ENCODE measurements around the gene ART1.
"Not testable (repeated sequence)": the region's sequence is repeated elsewhere in the genome, so short reads cannot be mapped to it uniquely, and the experiment has no call there.

ART1 gene, protein sequence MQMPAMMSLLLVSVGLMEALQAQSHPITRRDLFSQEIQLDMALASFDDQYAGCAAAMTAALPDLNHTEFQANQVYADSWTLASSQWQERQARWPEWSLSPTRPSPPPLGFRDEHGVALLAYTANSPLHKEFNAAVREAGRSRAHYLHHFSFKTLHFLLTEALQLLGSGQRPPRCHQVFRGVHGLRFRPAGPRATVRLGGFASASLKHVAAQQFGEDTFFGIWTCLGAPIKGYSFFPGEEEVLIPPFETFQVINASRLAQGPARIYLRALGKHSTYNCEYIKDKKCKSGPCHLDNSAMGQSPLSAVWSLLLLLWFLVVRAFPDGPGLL

GRCh38 chr11:3644817-3645235 lies at the start of gene ART1:
TSS of gene ART1 (plus strand) at chr11:3645128. CDS start at chr11:3659214, 14,086 bp downstream.
- DNase-seq (ENCODE audit: low read depth in 3 of 3, low spot score in 1 of 3): no peak

- DNase-seq (ENCODE audit: low read depth in 3 of 3, low spot score in 1 of 3): not testable (repeated sequence)
Measured at GRCh38 chr11:3597743-3598142, 47.2 kb upstream of the ART1 start.

DNA sequence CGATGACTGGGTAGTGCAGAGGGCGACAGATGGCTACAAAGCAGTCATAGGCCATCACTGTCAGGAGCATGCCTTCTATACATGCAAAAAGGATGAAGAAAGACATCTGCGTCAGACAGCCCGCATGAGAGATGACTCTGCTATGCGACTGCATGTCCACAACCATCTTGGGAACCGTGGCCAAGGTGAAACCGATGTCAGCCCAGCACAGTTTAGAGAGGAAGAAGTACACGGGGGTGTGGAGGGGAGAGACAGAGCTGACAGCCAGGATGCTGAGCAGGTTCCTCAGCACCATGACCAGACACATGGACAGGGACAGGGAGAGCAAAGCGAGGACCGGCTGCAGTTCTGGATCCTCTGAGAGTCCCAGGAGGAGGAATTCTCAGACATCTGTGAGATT lies 44.7 kb upstream of the ART1 start:
- DNase-seq (ENCODE audit: low read depth in 3 of 3, low spot score in 1 of 3): not testable (repeated sequence)

- DNase-seq (ENCODE audit: low read depth in 3 of 3, low spot score in 1 of 3): no peak
Measured at GRCh38 chr11:3604167-3604566, 40.8 kb upstream of the ART1 start.

- no peak for DNase-seq (ENCODE audit: low read depth in 3 of 3, low spot score in 1 of 3)
Measured at GRCh38 chr11:3605283-3605662, 39.7 kb upstream of the ART1 start.

GRCh38 chr11:3605771-3606203 lies 39.1 kb upstream of the ART1 start:
- no peak for DNase-seq (ENCODE audit: low read depth in 3 of 3, low spot score in 1 of 3)

DNA sequence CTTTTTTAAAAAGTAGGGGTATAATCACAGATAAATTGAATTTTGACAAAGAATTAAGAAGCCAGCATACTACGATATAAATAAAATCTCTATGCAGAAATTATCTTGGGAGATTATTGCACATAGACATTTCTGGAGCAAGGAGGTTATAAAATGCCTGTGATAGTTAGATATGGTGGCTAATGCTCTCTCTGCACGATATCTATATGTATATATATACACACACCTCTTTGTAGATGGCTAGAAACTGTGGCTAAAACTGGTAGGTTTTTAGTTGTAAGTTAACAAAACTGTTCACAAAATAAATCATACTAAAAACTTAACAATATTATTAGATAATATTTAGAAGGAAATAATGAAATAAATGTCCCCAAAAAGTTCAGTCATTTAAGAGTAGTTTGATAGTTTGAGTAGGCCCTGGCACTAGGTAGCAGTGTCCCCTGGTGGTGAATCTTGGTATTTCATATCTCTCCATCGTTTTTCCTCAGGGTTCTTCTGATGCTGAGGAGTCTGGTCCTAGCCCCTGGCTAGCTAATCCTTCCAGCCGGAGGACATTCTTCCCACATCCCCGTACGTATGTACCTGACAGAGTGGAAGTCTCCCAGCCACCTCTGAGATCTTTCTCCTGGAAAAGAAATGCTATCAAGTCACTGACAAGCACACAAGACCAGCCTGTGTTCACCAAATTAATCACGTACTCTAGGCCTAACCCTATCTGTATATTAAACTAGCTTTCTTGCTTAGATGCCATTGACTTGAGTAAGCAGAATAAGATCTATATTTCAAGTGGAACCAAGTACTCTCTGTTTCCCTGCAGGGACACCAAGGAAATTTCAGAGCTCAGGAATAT lies 35.3 kb upstream of the ART1 start:
- no peak for DNase-seq (ENCODE audit: low read depth in 3 of 3, low spot score in 1 of 3)

- DNase-seq (ENCODE audit: low read depth in 3 of 3, low spot score in 1 of 3): no peak
Measured at GRCh38 chr11:3610846-3611245, 34.1 kb upstream of the ART1 start.

DNA sequence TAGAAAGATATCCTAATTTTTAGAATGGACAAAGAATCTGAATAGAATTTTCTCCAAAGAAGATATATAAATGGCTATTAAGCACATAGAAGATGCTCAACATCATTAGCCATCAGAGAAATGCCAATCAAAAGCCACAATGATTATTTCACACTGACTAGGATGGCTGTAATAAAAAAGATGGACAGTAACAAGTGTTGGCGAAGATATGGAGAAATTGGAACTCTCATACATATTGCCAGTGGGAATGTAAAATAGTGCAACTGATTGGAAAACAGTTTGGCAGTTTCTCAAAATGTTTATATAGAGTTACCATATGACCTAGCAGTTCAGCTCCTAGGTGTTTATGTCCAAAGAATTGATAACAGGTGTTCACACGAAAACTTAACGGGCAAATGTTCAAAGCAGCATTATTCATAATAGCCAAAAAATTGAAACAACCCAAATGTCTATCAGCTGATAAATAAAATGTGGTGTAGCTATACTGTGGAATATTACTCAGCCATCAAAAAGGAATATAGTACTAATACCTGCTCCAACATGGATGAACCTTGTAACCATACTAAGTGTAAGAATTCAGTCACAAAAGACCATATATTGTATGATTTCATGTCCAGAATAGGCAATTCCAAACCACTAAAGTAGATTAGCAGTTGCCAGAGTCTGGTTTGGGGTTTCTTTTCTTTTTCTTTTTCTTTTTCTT lies 32.8 kb upstream of the ART1 start:
- DNase-seq (ENCODE audit: low read depth in 3 of 3, low spot score in 1 of 3): no peak

GRCh38 chr11:3613998-3614741 lies 30.8 kb upstream of the ART1 start:
- no peak for DNase-seq (ENCODE audit: low read depth in 3 of 3, low spot score in 1 of 3)

GRCh38 chr11:3614742-3615171 lies 30.2 kb upstream of the ART1 start:
- DNase-seq (ENCODE audit: low read depth in 3 of 3, low spot score in 1 of 3): peak in 1 of 3 donors; percentile 17

DNA sequence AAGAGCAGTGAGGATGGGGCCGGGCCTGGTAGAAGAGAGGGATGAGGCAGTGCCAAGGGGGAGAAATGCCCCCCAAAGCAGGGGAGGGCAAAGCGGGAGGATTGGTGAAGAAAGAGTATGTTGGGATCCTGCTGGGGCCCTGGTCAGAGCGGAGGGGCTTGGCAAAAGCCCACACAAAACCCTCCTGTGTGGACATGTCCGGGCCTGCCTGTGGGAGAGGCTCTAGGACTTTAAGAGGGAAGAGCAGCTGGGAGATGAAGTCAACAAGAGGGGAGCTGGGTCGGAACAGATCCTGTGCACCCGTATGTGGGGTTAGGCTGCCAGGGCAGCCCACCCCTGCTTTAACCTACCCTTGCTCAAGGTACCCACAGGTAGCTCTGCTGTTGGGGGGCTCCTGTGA lies 28.9 kb upstream of the ART1 start:
- DNase-seq (ENCODE audit: low read depth in 3 of 3, low spot score in 1 of 3): no peak

DNA sequence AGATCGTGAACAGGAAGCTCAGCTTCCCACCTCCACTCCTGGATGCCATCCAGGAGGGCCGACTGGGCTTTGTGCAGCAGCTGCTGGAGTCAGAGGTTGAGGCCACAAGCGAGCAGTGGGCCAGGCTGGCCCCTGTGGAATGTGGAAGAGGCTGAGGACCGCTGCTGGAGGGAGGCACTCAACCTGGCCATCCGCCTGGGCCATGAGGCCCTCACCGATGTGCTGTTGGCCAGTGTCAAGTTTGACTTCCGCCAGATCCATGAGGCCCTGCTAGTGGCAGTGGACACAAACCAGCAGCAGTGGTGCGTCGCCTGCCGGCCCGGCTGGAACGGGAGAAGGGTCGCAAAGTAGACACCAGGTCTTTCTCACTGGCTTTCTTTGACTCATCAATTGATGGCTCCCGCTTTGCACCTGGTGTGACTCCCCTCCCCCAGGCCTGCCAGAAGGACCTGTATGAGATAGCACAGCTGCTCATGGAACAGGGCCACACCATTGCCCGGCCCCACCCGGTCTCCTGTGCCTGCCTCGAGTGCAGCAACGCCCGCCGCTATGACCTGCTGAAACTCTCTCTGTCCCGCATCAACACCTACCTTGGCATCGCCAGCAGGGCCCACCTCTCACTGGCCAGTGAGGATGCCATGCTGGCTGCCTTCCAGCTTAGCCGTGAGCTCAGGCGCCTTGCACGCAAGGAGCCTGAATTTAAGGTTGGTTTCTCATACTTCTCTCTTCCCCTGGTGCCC lies 28.0 kb upstream of the ART1 start:
- DNase-seq (ENCODE audit: low read depth in 3 of 3, low spot score in 1 of 3): no peak

GRCh38 chr11:3617990-3618389 lies 26.9 kb upstream of the ART1 start:
- no peak for DNase-seq (ENCODE audit: low read depth in 3 of 3, low spot score in 1 of 3)

- DNase-seq (ENCODE audit: low read depth in 3 of 3, low spot score in 1 of 3): no peak
Measured at GRCh38 chr11:3622521-3622920, 22.4 kb upstream of the ART1 start.

- DNase-seq (ENCODE audit: low read depth in 3 of 3, low spot score in 1 of 3): no peak
Measured at GRCh38 chr11:3623121-3623520, 21.8 kb upstream of the ART1 start.

GRCh38 chr11:3623767-3624458 lies 21.0 kb upstream of the ART1 start:
- DNase-seq (ENCODE audit: low read depth in 3 of 3, low spot score in 1 of 3): no peak

- no peak for DNase-seq (ENCODE audit: low read depth in 3 of 3, low spot score in 1 of 3)
Measured at GRCh38 chr11:3626250-3626960, 18.5 kb upstream of the ART1 start.

DNA sequence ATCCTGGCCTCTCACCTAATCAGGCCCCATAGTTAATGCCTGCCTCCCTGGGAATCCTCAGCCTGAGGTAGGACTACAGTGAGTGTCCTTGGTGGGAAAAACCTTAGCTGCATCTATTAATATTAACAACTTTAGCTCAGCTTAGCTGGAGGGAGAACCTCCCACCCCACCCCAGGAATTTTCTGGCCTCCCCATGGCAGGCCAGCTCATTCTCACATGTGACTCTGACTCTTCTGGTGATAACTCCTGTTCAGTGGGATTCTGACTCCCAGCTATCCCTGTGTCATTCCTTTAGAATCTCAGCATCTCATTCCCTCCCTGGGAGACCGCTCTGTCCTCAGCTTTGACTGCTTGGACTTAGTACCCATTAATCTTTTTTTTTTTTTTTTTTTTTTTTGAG lies 17.6 kb upstream of the ART1 start:
- DNase-seq (ENCODE audit: low read depth in 3 of 3, low spot score in 1 of 3): no peak
